GM19395 (cell line): ENCODE data around the gene ADORA3.

Experiments used
- ATAC-seq: cut with Tn5 transposase; IDR thresholded peaks from one replicate; pipeline ENCODE4 v1.9.1; 2021; ENCODE audit warnings: mild to moderate bottlenecking, moderate library complexity; ENCODE audit not compliant: unreplicated experiment

ADORA3 gene

DNA sequence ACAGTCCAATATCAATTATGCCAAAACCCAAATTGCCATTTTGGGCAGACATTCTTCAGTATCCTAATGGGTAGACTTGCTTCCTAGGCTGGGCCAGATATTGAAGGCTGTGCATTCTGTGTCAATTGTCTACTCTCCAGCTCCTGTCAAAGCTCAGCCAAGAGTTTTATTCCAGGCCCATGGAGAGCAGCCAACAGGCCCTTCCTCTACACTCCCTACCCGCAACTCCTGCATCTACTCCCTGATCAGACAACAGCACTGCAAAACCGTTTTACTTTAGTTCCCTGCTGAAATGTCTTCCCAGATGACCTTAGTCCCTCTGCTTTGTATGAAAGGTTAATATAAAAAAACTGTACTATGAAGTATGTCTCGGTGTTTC lies 6.6 kb upstream of the ADORA3 start:
- ATAC-seq, result no peak

DNA sequence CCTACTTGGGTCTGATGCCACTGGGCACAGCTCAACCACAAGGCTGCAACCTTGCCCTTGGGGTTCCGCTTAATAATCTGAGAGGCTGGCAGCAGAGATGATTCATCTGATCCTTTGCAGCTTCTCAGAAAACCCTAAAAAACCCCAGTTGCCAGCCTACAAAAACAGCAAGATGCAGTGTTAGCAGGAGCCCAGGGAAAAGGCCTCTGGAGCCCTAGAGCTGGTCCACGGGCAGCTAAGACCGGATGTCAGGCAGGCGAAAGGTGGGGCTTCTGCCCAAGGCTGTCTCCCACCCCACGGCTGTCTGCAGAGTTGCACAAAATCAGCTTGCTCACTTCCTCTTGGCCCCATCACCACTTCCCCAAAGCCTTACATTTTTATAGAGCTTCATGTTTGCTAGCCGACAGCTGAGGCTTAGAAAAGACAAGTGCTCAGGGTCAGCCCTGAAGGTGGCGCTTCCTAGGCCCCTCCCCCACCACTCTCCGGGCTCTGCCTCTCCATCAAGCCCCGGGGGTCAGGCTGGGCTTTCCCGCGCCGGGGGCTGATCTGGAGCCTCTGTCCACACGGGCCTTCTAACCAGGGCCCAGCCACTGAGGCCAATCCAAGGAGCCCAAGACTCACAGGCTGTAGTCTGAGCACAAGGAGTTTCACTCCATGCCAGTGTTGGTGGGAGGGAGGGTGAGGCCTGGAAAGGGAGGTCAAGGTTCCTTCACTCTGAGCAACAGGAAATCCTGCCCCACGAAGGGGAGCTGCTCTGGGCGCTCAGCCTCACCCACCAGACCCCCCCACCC lies 4.2 kb upstream of the ADORA3 start:
- peak; percentile 62 for ATAC-seq

DNA sequence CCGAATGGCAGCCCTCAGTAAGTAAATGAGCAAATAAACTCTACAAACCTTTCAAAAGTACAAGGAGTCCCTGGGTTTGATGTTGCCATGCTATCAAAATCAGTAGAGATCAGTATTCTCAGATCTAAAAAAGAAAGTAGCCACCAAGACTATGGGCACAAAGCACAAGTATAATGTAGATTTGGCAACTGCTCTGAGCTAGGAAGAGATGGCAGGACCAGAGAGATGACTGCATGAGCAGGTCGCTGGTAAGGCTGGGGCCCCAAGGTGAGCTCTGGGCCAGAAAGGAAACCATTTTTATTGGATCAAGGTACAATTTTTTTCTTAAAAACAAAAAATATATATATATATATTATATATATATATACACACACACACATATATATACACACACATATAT lies 3.1 kb upstream of the ADORA3 start:
- no peak for ATAC-seq

DNA sequence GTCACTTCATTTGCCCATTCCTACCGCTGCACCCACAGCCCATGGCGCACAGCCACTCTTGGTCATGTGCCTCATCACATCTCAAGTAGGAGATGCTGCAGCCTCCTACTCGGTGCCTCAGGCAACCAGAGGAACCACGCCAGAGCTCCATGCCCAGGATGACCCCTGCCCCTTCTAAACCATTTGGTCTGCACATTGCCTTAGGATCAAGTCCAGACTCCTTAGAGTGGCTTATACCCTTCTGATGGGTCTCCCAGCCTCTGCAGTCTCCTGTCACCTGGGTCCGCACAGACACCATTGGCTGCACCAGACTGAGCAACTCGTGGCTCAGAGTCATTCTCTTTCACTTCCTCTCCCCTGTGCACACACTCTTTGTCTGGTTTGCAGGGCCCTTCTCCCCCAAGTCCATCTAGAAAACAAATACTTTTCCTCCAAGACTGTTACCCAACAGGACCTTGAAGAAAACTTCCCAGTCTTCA lies 2.2 kb upstream of the ADORA3 start:
- peak; percentile 69 for ATAC-seq

DNA sequence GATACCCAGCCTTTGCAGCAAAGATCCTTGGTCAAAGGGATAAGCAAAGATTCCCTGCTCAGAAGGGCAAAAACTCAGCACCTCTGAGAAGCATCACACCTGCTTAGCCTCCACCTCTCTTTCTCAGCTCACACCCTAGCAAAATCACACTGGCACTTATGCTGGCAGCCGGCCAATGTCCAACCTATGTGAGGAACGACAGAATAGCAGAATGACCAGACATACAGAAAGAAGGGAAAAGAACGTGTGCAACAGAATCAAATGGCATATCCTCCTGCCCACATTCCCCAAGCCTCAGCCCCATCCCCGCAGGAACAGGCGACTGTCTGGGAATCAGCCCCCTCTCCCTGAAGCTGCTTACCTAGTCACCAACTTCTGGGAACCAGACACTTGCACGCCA lies 664 bp upstream of the ADORA3 start:
- ATAC-seq, result no peak

DNA sequence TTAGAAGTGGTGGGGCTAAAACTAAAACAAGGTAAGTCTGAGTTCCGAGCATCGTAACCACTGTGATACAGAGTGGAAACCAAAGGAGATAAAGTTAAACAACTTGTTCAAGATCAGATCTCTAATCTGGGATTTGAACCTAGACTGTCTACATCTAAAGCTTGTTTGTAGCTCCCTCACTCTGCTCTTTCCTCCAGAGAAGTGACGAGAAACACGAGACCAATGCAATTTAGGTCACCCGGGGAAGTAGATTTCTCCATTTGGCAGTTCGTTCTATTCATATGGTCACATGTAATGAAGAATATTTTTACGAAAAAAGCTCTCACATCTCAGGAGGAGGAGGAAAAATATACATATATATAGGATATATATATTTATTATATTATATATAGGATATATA lies 1.8 kb downstream of the ADORA3 start:
- no peak for ATAC-seq

DNA sequence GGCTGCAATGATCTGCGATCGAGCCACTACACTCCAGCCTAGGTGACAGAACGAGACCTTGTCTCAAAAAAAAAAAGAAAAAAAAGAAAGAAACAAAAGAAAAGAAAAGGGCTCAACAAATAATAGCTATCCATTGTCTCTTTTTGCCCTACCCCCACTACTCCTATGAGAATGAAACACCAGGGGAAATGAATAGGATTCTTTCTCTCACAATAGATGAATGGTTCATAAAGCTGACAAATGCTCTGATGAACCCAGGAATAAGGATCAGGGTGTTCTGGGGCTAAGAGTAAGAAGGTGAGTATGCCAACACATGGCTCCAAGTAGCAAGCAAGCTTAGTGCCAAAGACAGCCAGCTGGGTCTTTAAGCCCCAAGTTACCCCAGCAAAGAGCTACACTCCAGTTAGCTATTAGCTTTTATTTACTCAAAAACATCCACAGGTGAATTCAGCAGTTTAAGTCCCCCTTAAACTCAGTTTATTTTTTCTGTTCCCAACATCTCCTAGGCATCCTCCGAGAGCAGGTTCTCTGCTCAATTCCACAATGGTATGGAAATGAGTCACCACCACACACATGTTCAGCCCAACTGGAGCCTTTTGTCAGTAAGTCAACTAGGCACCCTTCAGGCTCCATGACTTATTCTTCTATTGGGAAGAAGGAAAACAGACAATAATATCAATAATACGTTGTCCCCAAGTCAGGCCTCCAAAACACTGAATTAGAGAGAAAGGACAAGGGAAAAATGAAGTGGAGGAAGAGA lies 4.2 kb downstream of the ADORA3 start:
- no peak for ATAC-seq

DNA sequence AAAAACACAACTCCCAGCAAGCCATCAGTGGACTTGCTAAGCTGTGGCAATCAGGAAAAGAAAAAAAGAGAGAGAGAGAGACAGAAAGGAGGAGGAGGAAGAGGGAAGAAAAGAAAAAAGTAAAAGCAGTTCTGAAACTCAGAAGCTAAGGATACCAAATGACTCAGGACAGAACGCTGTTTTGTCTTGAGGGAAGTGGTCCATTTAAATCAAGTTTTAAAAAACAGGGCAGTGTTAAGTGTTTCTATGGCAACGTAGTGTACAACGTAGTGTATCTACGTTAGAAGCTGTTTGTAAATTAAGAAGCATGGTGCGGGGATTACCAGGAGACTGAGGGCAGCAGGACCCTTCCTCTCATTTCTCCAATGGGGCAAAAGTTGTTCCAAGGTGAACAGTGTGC lies 5.8 kb downstream of the ADORA3 start:
- ATAC-seq, result no peak

DNA sequence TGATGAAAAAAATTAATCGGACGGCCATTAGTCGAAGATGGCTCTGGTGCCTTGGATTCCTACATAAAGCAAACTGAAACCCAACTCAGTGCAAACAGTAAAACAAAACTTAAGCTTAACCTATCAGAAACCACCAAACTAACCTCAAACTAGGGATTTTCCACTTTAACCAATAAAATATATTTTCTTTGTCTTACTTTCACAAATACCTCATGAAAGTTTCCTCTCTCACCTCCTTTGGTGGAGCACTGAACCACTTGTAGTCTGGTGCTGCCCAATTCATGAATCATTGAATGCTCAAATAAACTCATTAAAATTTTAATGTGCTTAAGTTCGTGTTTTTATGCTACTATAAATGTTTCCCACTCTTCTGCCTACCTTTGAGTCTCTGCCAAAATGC lies 7.0 kb downstream of the ADORA3 start:
- ATAC-seq, result no peak

DNA sequence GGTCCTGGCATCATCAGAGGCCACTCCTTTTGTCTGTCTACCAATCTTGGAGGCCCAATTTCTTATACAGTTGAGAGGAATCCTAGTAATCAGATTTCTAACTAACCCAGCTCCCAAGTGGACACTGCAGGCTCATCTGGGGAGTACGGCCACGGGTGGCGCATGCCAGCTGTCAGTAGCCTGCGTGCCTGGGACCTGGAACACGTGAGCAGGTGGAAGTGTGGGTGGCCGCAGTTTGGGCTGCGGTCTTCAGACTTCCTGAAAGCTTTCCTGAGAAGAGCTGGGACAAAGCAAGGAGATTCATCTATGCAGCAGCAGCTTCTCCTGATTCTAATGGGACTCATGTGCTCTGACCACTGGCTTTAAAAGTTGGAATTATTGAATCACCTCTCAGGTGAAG lies 12.4 kb downstream of the ADORA3 start:
- ATAC-seq, result no peak

DNA sequence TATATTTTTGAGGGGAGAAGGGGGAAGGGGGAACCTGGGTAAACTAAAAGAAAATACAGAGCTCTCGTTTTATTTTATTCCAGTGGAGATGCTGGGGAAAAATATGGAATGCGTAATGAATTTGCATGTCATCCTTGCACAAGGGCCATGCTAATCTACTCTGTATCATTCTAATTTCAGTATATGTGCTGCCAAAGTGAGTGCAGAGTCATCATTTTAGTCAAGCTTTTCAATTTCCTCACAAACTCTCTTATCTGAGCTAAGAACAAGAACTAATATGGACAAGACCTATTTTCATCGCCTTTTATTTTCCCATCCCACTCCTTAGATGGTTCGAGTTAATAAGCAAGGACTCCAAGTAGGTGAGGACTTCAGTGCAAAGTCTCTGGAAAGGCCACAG lies 13.2 kb downstream of the ADORA3 start:
- no peak for ATAC-seq

DNA sequence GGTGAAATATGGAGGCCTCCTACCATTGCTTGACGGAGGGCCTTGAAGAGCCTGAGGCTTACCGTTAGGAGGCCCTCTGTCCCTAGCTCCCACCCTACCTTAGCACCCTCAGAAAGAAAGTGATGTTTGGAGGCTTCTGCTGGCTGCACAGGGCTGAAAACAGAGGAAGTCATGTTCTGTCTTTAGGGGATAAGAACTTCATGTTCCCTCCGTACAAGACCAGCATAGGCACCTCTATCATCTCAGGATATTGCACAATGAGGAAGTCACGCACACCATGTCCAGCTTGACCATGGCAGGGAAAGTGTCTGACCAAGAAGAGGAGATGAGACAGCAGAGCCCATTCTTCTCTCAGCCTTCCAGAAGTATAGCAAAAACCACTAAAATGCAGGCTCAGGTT lies 13.8 kb downstream of the ADORA3 start:
- ATAC-seq, result no peak

DNA sequence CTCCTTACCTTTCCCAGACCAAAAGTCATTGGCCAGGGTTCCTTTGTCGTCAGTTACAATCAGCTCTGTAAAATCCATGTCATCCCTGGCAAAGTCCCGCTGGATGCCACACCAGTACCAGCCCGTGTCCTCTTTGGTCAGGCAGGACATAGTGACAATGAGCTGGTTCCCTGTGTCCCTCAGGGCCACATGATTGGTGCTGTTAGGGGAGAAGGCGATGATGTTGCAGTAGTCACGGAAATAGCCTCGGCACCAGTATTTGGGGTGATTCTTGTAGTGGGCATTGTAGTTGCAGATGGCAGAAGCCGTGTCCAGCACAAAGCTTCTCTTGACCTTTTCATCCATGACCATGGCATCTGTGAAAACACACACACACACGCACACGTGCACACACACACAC lies 14.8 kb downstream of the ADORA3 start:
- ATAC-seq, result no peak

DNA sequence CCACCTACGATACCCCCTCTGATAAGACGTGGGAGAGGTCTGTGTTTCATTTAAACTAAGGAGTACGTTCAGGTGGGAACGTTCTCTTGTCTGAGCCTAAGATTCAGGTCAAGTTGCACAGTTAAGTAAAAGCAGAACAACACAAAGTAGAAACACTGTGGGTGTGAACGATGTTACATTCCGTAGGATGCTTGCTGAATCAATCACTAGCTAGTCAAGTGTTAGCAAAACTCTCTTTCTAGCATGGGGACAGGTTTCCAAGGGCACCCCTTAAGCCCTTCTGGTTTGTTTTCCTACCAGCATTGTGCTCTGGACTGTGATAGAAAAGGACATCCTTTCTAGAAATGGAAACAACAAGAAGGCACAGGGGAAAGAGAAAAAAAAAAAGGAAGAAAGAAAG lies 16.3 kb downstream of the ADORA3 start:
- ATAC-seq, result no peak

DNA sequence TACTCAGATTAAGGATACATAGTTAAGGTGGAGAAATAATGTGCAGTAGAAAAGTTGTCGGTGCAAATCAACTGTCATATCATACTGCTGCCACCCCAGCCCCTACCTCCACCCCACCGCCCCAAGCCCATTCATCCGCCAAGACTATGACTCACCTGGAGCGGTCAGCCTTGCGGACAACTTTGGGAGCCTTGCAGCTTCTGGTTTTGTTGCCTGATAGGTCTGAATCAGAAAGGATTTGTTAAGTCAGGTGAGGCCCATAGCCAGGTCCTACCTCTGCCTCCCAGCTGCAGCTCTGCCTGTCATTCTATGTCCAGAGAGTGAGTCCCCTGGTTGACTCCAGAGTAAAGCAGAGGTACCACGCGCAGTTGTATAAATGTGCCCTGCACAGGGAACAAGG lies 17.0 kb downstream of the ADORA3 start:
- no peak for ATAC-seq

DNA sequence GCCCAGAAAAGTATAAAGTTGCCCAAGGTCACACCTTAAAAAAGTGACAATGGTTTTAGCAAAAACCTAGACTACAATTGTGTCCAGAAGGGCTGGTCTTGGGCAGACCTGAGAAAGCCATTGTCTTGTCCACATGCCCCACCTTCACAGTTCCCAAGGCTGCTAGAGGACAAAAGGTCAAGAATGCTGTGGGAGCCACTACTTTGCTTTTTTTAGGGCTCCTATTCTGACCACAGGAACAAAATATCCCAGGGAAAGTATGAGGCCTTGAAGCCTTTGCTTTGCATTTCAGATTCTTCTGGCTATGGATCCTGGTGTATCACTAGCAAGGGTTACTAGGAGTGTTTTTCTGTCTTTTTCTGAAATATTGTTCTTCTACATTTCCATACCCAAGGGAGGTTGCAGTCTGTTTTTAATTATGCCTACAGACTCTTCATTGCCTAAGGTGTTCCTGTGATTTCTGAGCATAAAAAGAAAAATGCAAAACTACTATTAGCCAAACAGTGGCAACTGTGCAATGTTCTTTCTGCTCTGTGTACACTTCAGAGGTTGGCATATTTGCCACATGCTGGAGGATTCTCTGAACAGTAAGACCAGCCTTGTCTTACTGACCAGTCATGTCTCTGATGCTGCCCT lies 18.9 kb downstream of the ADORA3 start:
- no peak for ATAC-seq

DNA sequence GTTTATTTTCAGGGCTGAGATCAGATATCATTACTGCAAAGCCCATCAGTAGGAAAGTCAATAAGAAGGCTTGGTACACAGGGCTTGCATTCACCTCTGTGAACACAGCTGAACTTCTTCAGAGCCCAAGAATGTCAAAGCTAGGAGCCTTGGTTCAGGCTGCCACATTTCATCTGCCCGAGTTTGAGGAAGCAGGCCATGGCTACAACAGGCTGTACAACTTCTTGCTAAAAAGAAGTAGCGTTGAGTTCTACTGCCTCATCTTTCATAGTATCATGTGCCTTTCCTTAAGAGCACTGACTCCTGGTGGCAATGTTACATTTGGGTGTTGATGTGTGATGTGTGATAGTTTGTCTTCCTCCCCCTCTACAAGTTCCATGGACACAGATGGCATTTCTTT lies 19.6 kb downstream of the ADORA3 start:
- no peak for ATAC-seq

DNA sequence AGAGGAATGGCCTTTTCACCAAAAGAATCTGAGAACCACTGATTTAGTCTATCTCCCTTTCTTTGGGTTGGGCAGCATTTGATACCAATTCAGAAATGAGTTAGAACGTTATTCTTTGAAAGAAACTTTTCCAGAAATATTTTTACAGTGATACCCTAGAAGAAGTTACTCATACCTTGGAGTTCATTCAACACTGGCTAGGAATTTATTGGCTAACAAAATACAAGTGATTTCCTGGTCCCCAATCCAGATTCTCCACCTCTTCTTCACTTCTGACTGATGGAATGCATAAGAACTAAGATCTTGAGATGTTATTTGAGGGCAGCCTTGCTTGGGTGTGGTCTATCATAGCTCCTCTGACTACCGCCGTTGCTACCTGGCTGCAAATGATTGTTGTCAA lies 20.3 kb downstream of the ADORA3 start:
- no peak for ATAC-seq

DNA sequence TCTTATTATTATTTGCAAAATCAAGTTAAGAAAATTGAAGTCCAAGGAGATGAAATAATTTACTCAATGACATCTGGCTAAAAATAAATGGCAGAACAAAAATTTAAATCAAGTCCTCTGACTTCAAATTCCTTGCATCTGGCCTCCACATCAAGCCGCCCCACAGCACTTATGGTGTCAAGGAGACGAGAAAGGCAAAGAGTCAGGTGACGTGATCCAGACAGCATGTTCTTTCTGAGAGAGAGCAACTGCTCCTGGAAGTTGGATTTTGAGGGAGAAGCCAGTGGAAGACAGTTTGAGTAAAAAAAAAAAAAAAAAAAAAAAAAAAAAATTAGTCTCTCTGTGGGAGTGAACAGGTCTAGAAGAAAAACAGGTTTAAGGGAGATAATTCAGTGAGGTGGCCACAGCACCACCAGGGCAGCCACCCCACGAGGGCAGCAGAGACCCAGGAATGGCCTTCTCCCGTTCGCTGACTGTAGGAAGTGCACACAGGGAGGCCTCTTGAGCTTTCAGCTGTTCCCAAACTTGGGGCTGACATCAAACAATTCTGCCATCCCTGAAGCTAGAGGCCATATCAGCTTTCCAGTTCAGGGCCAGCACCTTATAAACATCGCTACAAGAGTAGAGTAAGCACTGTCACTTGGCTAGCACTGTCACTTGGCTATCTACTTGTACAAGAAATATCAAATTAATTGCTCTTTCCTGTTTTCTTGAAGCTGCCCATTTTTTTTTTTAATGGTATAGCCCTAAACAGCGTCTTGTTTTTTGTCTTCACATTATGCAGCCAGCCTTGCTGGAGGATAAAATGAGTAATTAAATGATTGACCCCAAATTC lies 21.8 kb downstream of the ADORA3 start:
- ATAC-seq, result no peak

DNA sequence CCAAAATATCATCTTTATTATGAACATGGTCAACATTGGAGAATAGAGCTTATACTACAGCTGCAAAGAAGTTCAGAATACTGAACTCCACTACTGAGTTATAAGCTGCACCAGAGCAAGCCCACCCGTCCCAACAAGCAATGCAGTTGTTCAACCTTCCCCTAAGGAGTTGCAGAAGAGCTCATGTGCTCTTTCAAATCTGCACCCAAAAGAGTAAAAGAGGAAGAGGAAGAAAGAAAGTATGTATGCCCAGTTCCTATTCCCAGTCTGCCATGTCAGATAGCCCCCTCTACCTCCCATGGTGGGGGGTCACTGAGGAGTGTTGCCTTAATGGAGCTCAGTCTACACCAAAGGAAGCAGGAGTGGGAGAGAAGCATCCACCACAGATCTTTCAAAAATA lies 22.8 kb downstream of the ADORA3 start:
- ATAC-seq, result no peak

DNA sequence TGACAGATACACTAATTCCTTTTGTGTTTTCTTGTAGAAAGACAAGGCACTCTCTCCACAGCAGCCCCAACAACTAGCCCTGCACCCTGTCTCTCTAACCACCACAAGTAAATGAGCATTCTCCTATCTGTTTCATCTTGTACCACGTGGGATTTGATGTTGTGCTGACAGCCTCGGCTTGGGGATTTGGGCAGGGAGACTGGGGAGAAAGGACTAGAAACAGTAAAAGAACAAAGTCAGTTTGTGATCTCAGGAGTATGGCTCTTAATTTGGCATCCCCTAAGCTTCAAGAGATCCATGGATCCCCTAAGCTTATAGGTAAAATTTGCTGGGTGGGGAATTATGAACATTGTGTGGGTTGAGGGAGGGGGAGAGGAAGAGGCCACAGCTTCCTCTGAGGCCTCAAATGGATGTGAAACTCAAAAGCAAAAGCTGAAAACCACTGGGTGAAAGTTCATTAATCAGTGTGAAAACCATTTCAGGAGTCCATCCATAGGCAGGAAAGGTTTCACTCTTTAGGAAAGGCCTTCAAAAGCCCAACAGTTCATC lies 26.6 kb downstream of the ADORA3 start:
- ATAC-seq, result peak; percentile 87
